ENCODE measurements around the gene OSBPL9.

DNA sequence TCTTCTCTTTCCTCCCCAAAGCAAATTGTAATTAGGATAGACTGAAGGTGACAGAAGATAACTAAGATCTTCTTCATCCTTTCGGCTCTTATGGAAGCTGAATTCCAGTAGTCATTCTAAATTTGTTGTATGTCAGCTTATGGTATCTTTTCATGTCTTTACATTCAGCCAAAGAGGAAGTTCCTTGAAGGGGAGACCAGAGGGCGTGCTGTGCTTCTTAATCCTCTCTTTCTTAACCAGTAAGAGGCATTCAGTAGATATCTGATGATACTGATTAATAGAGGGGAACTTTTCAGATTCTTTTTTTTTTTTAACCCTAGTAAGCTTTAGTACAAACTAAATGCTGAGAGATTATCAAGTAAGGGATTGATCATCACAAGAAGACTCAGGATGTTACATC is 102.3 kb downstream of the OSBPL9 start:
- TF ChIP-seq, protein P1, sequence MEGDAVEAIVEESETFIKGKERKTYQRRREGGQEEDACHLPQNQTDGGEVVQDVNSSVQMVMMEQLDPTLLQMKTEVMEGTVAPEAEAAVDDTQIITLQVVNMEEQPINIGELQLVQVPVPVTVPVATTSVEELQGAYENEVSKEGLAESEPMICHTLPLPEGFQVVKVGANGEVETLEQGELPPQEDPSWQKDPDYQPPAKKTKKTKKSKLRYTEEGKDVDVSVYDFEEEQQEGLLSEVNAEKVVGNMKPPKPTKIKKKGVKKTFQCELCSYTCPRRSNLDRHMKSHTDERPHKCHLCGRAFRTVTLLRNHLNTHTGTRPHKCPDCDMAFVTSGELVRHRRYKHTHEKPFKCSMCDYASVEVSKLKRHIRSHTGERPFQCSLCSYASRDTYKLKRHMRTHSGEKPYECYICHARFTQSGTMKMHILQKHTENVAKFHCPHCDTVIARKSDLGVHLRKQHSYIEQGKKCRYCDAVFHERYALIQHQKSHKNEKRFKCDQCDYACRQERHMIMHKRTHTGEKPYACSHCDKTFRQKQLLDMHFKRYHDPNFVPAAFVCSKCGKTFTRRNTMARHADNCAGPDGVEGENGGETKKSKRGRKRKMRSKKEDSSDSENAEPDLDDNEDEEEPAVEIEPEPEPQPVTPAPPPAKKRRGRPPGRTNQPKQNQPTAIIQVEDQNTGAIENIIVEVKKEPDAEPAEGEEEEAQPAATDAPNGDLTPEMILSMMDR (tag by site-specific recombination; IDR thresholded peaks at IDR 0.05) = no peak
- TF ChIP-seq, protein P2, sequence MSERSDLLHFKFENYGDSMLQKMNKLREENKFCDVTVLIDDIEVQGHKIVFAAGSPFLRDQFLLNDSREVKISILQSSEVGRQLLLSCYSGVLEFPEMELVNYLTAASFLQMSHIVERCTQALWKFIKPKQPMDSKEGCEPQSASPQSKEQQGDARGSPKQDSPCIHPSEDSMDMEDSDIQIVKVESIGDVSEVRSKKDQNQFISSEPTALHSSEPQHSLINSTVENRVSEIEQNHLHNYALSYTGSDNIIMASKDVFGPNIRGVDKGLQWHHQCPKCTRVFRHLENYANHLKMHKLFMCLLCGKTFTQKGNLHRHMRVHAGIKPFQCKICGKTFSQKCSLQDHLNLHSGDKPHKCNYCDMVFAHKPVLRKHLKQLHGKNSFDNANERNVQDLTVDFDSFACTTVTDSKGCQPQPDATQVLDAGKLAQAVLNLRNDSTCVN (tag by site-specific recombination; optimal IDR thresholded peaks at IDR 0.05) = no peak
- no peak for TF ChIP-seq YY1 (tag by site-specific recombination; IDR thresholded peaks at IDR 0.05)
- no peak for TF ChIP-seq IKZF3 (tag by site-specific recombination; IDR thresholded peaks at IDR 0.05)

All from HEK293 (cell line).